Left ventricle myocardium inferior (tissue), 1 donor: ENCODE measurements around the gene INSC. TPM values are rescaled to one million over a fixed set of nuclear protein-coding genes. Genes with fewer than 3 reads are reported as not detected.

Source experiments
- DNase-seq: peaks from one replicate; pipeline ENCODE4 v3.0.0-alpha.2; 2020
- H3K27ac ChIP-seq: fragments of 200-600 bp; replicated peaks from 2 replicates; pipeline ENCODE4 v1.8.0; 2021
- H3K27me3 ChIP-seq: fragments of 200-600 bp; 2 replicates; pipeline ENCODE4 v1.8.0; 2021; ENCODE audit warnings: low read depth
- H3K36me3 ChIP-seq: fragments of 200-600 bp; 2 replicates; pipeline ENCODE4 v1.8.0; 2021
- H3K4me1 ChIP-seq: fragments of 200-600 bp; 2 replicates; pipeline ENCODE4 v1.8.0; 2021
- H3K4me3 ChIP-seq: fragments of 200-600 bp; 2 replicates; pipeline ENCODE4 v1.8.0; 2021; ENCODE audit warnings: mild to moderate bottlenecking, moderate library complexity
- H3K9me3 ChIP-seq: fragments of 200-600 bp; replicated peaks from 2 replicates; pipeline ENCODE4 v1.8.0; 2021
- CTCF ChIP-seq: fragments of 200-600 bp; IDR thresholded peaks from 2 replicates; pipeline ENCODE4 v1.8.0; 2021; ENCODE audit warnings: antibody characterized with exemption, mild to moderate bottlenecking, borderline replicate concordance
- intact Hi-C: fragments of 100-400 bp; cut with micrococcal nuclease; formaldehyde crosslinking; loops from one replicate; pipeline ENCODE4 v1.11.0; 2022
- total RNA-seq: library from RNA; stranded (reverse); fragmentation: NEBNext Ultra II Directional; extraction: Animal tissue kit (Norgen Biotek cat#: 25700); gene quantifications from one replicate; pipeline ENCODE4 v1.2.1, GENCODE V29; 2021
- donor health status: DM: no; HTN: yes; CAD: no; lungs with severe emphysema.

The INSC gene
- total RNA-seq, 1 donor from 2014 or later, result 0.25 TPM

GRCh38 chr11:15169815-15170551 lies 55.3 kb downstream of the INSC start:
- Histone ChIP-seq H3K4me3 (no peak overlapping the region), H3K4me1 (no peaks in the 10 kb centered on the region), H3K27me3 (peaks cover 22% of the 10 kb centered on the region), H3K27ac (no peak overlapping the region), H3K36me3 (no peaks in the 10 kb centered on the region), H3K9me3 (no peaks in the 10 kb centered on the region)
- intact Hi-C loops, result no loop called here
- no peak for TF ChIP-seq CTCF
- no peak for DNase-seq

GRCh38 chr11:15170698-15171097 lies 56.0 kb downstream of the INSC start:
- intact Hi-C loops, result no loop called here
- peaks cover 22% of the 10 kb centered on the region for H3K27me3 ChIP-seq
- no peak for TF ChIP-seq CTCF
- no peak overlapping the region for H3K27ac ChIP-seq
- no peaks in the 10 kb centered on the region for H3K4me1 ChIP-seq
- no peaks in the 10 kb centered on the region for H3K9me3 ChIP-seq
- no peak overlapping the region for H3K4me3 ChIP-seq
- no peaks in the 10 kb centered on the region for H3K36me3 ChIP-seq
- DNase-seq, result no peak

- H3K27me3 ChIP-seq, result peaks cover 22% of the 10 kb centered on the region
- no peak overlapping the region for H3K4me3 ChIP-seq
- no peak overlapping the region for H3K27ac ChIP-seq
- H3K4me1 ChIP-seq, result no peaks in the 10 kb centered on the region
- intact Hi-C loops, result no loop called here
- DNase-seq, result no peak
- no peaks in the 10 kb centered on the region for H3K36me3 ChIP-seq
- TF ChIP-seq CTCF, result no peak
- H3K9me3 ChIP-seq, result no peaks in the 10 kb centered on the region
These were observed 57.2 kb downstream of the INSC start for GRCh38 chr11:15171956-15172355.

GRCh38 chr11:15175831-15176230 lies 61.1 kb downstream of the INSC start:
- no peak for TF ChIP-seq CTCF
- Histone ChIP-seq H3K27me3 (peaks cover 22% of the 10 kb centered on the region), H3K4me1 (no peaks in the 10 kb centered on the region), H3K9me3 (no peaks in the 10 kb centered on the region), H3K27ac (no peak overlapping the region), H3K36me3 (no peaks in the 10 kb centered on the region), H3K4me3 (no peak overlapping the region)
- intact Hi-C loops, result no loop called here
- DNase-seq, result no peak

- H3K36me3 ChIP-seq, result no peaks in the 10 kb centered on the region
- TF ChIP-seq CTCF, result no peak
- H3K27me3 ChIP-seq, result peaks cover 21% of the 10 kb centered on the region
- intact Hi-C loops, result no loop called here
- no peak overlapping the region for H3K4me3 ChIP-seq
- H3K9me3 ChIP-seq, result no peaks in the 10 kb centered on the region
- no peak for DNase-seq
- H3K4me1 ChIP-seq, result no peaks in the 10 kb centered on the region
- no peak overlapping the region for H3K27ac ChIP-seq
These were observed 62.0 kb downstream of the INSC start for GRCh38 chr11:15176646-15177163.
